Measurements from ENCODE around the gene SELENOW. TPM values are rescaled to one million over a fixed set of nuclear protein-coding genes. Genes with fewer than 3 reads are reported as not detected.

Gene SELENOW
- total and polyA plus RNA-seq, 2 donors (not counting 1 experiment from before 2014, with no cell fraction given) = 47.7 to 73.7 TPM

DNA sequence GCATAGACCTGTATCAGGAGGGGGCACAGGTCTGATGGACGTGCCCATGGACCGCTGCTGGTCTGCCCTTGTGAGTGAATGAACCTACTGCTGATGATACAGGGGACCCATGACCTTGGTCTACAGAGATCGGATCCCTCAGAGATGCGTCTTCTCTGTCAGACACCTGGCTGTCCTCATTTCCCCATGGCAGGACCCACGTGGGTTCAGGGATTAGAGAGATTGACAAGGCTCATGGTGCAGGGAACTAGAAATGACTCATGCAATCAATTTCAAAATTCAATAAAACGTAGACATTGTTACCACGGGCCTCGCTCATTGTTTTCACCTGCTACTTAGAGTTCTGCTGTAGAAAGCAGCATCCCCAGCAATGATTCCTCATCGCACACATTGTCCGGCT lies 26.8 kb downstream of the SELENOW start:
- no peaks in the 10 kb centered on the region for H3K27me3 ChIP-seq (replicated peaks in 1 of 4; ENCODE audit: control extremely low read depth in 1 of 4, control insufficient read depth in 3 of 4, insufficient read depth in 4 of 4, low read length in 3 of 4)
- WGBS (ENCODE audit: insufficient coverage) = 93% methylated on average over 7 of the region's 10 CpGs
- TF ChIP-seq CTCF (IDR thresholded peaks at IDR 0.05) = no peak
- TF ChIP-seq EZH2 (IDR thresholded peaks at IDR 0.05; ENCODE audit: borderline replicate concordance, insufficient read depth, low read depth, low read length, poor library complexity, severe bottlenecking) = no peak
- H3K9me3 ChIP-seq (ENCODE audit: control extremely low read depth in 1 of 3, control insufficient read depth in 2 of 3, insufficient read depth in 1 of 3, low read length in 2 of 3) = peaks cover 0 to 6% (median 0%) of the 10 kb centered on the region in 3 donors
- no peaks in the 10 kb centered on the region for H3K4me1 ChIP-seq (ENCODE audit: control insufficient read depth in 2 of 2, insufficient read depth in 2 of 2, low read length in 2 of 2)
- no peak for ATAC-seq (ENCODE audit: low read depth)
- no peaks in the 10 kb centered on the region for H4K20me1 ChIP-seq (ENCODE audit: control insufficient read depth, insufficient read depth, low read length, poor library complexity, severe bottlenecking)
- intact Hi-C loops (cut with micrococcal nuclease) = no loop called here
- no peak overlapping the region for H3K27ac ChIP-seq (ENCODE audit: low read length in 2 of 2)
- H3K27ac Mint-ChIP-seq = no peak overlapping the region
- peaks cover 8% of the 10 kb centered on the region for H3K27me3 Mint-ChIP-seq
- no peaks in the 10 kb centered on the region for H3K4me1 Mint-ChIP-seq
- no peak for DNase-seq
- peaks cover 3% of the 10 kb centered on the region for H3K9me3 Mint-ChIP-seq (ENCODE audit: insufficient read depth)
- H3K4me3 ChIP-seq (ENCODE audit: control extremely low read depth in 1 of 5, extremely low read depth in 1 of 5, insufficient read depth in 1 of 5, low read depth in 2 of 5, low read length in 4 of 5) = no peak overlapping the region
- ChIA-PET POLR2A (no interaction called here), CTCF (interaction anchor here (1.2 kb wide), 1 partner anchor 16 kb away, joined by 3 read pairs; no protein-coding TSS in a partner anchor)
- no peak overlapping the region for H2AFZ ChIP-seq (ENCODE audit: insufficient read depth, low read depth, low read length, poor library complexity, severe bottlenecking)
- no peak overlapping the region for H3K4me3 Mint-ChIP-seq
- H3K4me2 ChIP-seq (replicated peaks; ENCODE audit: low read depth, low read length, poor library complexity, severe bottlenecking) = no peak overlapping the region
- H3K79me2 ChIP-seq (ENCODE audit: control insufficient read depth, insufficient read depth, low read length) = no peaks in the 10 kb centered on the region
- no peaks in the 10 kb centered on the region for H3K36me3 ChIP-seq (replicated peaks in 1 of 2; ENCODE audit: control extremely low read depth in 1 of 2, control insufficient read depth in 1 of 2, extremely low read depth in 1 of 2, insufficient read depth in 2 of 2, low read length in 1 of 2)
- H3K9ac ChIP-seq (ENCODE audit: low read length) = no peak overlapping the region

DNA sequence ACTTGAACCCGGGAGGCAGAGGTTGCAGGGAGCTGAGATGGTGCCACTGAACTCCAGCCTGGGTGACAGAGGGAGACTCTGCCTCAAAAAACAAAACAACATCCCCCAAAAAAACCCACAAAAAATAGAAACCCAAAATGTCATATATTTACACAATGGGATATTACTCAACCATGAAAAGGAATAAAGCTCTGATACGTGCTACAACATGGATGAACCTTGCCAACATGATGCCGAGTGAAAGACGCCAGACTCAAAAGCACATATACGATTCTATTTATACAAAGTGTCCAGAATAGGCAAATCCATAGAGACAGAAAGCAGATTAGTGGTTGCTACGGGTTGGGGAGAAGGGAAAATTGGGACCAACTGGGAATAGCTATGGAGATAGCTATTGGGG lies 27.9 kb downstream of the SELENOW start:
- ATAC-seq (ENCODE audit: low read depth) (no peak), DNase-seq (no peak)
- no peaks in the 10 kb centered on the region for H3K79me2 ChIP-seq (ENCODE audit: control insufficient read depth, insufficient read depth, low read length)
- H3K4me2 ChIP-seq (replicated peaks; ENCODE audit: low read depth, low read length, poor library complexity, severe bottlenecking) = no peak overlapping the region
- ChIA-PET POLR2A (no interaction called here), CTCF (interaction anchor here (0.6 kb wide), 1 partner anchor 99 kb away, joined by 3 read pairs; no protein-coding TSS in a partner anchor)
- no peak overlapping the region for H3K4me3 ChIP-seq (ENCODE audit: control extremely low read depth in 1 of 5, extremely low read depth in 1 of 5, insufficient read depth in 1 of 5, low read depth in 2 of 5, low read length in 4 of 5)
- no peak overlapping the region for H3K4me3 Mint-ChIP-seq
- H3K9ac ChIP-seq (ENCODE audit: low read length) = no peak overlapping the region
- H3K4me1 ChIP-seq (ENCODE audit: control insufficient read depth in 2 of 2, insufficient read depth in 2 of 2, low read length in 2 of 2) = no peaks in the 10 kb centered on the region
- no peak overlapping the region for H3K27ac Mint-ChIP-seq
- H3K27me3 ChIP-seq (replicated peaks in 1 of 4; ENCODE audit: control extremely low read depth in 1 of 4, control insufficient read depth in 3 of 4, insufficient read depth in 4 of 4, low read length in 3 of 4) = no peaks in the 10 kb centered on the region
- no peaks in the 10 kb centered on the region for H4K20me1 ChIP-seq (ENCODE audit: control insufficient read depth, insufficient read depth, low read length, poor library complexity, severe bottlenecking)
- H3K27ac ChIP-seq (ENCODE audit: low read length in 2 of 2) = no peak overlapping the region
- H3K36me3 ChIP-seq (replicated peaks in 1 of 2; ENCODE audit: control extremely low read depth in 1 of 2, control insufficient read depth in 1 of 2, extremely low read depth in 1 of 2, insufficient read depth in 2 of 2, low read length in 1 of 2) = no peaks in the 10 kb centered on the region
- intact Hi-C loops (cut with micrococcal nuclease) = no loop called here
- TF ChIP-seq CTCF (IDR thresholded peaks at IDR 0.05) (no peak), EZH2 (IDR thresholded peaks at IDR 0.05; ENCODE audit: borderline replicate concordance, insufficient read depth, low read depth, low read length, poor library complexity, severe bottlenecking) (no peak)
- 78% methylated on average over 1 of the region's 6 CpGs for WGBS (ENCODE audit: insufficient coverage)
- H3K4me1 Mint-ChIP-seq = no peaks in the 10 kb centered on the region
- H3K9me3 Mint-ChIP-seq (ENCODE audit: insufficient read depth) = no peaks in the 10 kb centered on the region
- H3K9me3 ChIP-seq (ENCODE audit: control extremely low read depth in 1 of 3, control insufficient read depth in 2 of 3, insufficient read depth in 1 of 3, low read length in 2 of 3) = peaks cover 0 to 5% (median 0%) of the 10 kb centered on the region in 3 donors
- H3K27me3 Mint-ChIP-seq = peaks cover 8% of the 10 kb centered on the region
- H2AFZ ChIP-seq (ENCODE audit: insufficient read depth, low read depth, low read length, poor library complexity, severe bottlenecking) = no peak overlapping the region
